Vagina (tissue), 2 donors: ENCODE data around the gene COL18A1.

ENCODE experiments used
- CTCF ChIP-seq, 3 experiments: fragments of 450-650 bp in 2 of 3; fragments of 200-600 bp in 1 of 3; sonication (generic) in 1 of 3; IDR thresholded peaks; one replicate each; pipeline ENCODE4 v1.5.1; 2017 to 2019; ENCODE audit warnings: antibody characterized with exemption in 3 of 3, mild to moderate bottlenecking in 2 of 3, moderate library complexity in 2 of 3
- POLR2A ChIP-seq, 2 donors: fragments of 450-650 bp; IDR thresholded peaks; one replicate each; pipeline ENCODE4 v1.6.1; 2017; ENCODE audit warnings: antibody characterized with exemption in 2 of 2, mild to moderate bottlenecking in 2 of 2, moderate library complexity in 2 of 2
- POLR2AphosphoS5 ChIP-seq, 2 donors: sonication (generic); formaldehyde crosslinking; IDR thresholded peaks; one replicate each; pipeline ENCODE4 v1.9.0; 2017; ENCODE audit warnings: antibody characterized with exemption in 2 of 2, mild to moderate bottlenecking in 2 of 2, low read depth in 1 of 2; ENCODE audit not compliant: insufficient read depth in 1 of 2

GRCh38 chr21:45525153-45525909, 120.4 kb downstream of the COL18A1 start:
- TF ChIP-seq CTCF (IDR thresholded peaks at IDR 0.05) (no peak), POLR2A (IDR thresholded peaks at IDR 0.05) (no peak), POLR2AphosphoS5 (IDR thresholded peaks at IDR 0.05; ENCODE audit: insufficient read depth in 1 of 2, low read depth in 1 of 2) (no peak)
